HuH-7.5 (cell line): ENCODE data around the gene TMEM185B.

Experiments used
- DNase-seq: peaks from one replicate; pipeline ENCODE4 v3.0.0; 2011; ENCODE audit warnings: low spot score

TMEM185B gene

GRCh38 chr2:120231564-120231973 lies 8.4 kb upstream of the TMEM185B start:
- DNase-seq: no peak

GRCh38 chr2:120230515-120231471 lies 7.6 kb upstream of the TMEM185B start:
- DNase-seq: no peak

- no peak for DNase-seq
Measured at GRCh38 chr2:120229341-120229740, 6.1 kb upstream of the TMEM185B start.

GRCh38 chr2:120228503-120228902 lies 5.3 kb upstream of the TMEM185B start:
- no peak for DNase-seq

GRCh38 chr2:120227111-120227991 lies 4.2 kb upstream of the TMEM185B start:
- no peak for DNase-seq

- DNase-seq: no peak
Measured at GRCh38 chr2:120226316-120226715, 3.1 kb upstream of the TMEM185B start.

GRCh38 chr2:120225549-120226065 lies 2.4 kb upstream of the TMEM185B start:
- DNase-seq: no peak

- DNase-seq: no peak
Measured at GRCh38 chr2:120224735-120225548, 1.7 kb upstream of the TMEM185B start.

GRCh38 chr2:120224256-120224655 lies 1.1 kb upstream of the TMEM185B start:
- no peak for DNase-seq

GRCh38 chr2:120222186-120223033 lies 790 bp downstream of the TMEM185B start:
- DNase-seq: no peak

- no peak for DNase-seq
Measured at GRCh38 chr2:120221616-120222015, 1.6 kb downstream of the TMEM185B start.

- no peak for DNase-seq
Measured at GRCh38 chr2:120220756-120221155, 2.4 kb downstream of the TMEM185B start.

GRCh38 chr2:120219766-120220165 lies 3.4 kb downstream of the TMEM185B start:
- DNase-seq: no peak

GRCh38 chr2:120219291-120219690 lies 3.9 kb downstream of the TMEM185B start:
- no peak for DNase-seq

- no peak for DNase-seq
Measured at GRCh38 chr2:120218181-120218580, 5.0 kb downstream of the TMEM185B start.

GRCh38 chr2:120210270-120210693 lies 12.9 kb downstream of the TMEM185B start:
- no peak for DNase-seq

- DNase-seq: no peak
Measured at GRCh38 chr2:120209427-120210269, 13.6 kb downstream of the TMEM185B start.

GRCh38 chr2:120208381-120209353 lies 14.5 kb downstream of the TMEM185B start:
- no peak for DNase-seq
